GM18502 (cell line): ENCODE measurements around the gene XXYLT1.
A peak's percentile ranks its signal among the peaks of the same experiment; 100 is the strongest.

Experiments
- ATAC-seq: cut with Tn5 transposase; IDR thresholded peaks from one replicate; pipeline ENCODE4 v1.9.1; 2021; ENCODE audit warnings: mild to moderate bottlenecking; ENCODE audit not compliant: unreplicated experiment, poor library complexity

Gene XXYLT1

DNA sequence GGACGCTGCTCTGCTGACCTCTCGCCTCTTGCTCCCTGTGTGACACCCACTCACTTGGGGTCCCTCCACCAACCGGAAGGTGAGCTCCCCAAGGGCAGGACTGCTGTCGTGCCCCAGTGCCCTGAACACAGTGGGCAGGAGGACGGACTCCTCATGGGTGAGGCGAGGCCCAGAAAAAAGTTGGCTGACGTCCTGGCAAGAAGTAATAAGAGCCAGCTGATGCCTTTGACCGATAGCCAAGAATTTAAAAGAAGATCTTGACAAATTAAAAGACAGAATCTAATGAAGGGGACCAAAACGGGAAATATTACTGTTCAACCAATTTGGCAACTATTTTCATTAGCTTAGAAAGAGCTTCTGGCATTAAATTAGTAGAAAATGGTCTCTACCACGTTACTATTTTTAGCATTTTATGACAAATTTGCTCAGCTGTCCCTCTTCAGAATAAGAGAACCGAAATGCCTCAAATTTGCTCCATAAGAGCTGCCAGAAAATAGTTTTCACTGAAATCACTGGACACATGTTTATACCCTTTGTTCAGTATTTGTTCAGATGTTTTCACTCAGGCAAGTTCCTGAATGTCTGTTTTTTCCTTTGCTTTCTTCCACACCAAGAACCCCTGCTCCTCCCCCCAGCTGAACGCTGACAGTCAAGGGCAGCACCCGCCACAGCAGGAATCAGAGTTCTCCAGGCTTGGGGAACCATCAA, 60.5 kb downstream of the XXYLT1 start:
- ATAC-seq: no peak

DNA sequence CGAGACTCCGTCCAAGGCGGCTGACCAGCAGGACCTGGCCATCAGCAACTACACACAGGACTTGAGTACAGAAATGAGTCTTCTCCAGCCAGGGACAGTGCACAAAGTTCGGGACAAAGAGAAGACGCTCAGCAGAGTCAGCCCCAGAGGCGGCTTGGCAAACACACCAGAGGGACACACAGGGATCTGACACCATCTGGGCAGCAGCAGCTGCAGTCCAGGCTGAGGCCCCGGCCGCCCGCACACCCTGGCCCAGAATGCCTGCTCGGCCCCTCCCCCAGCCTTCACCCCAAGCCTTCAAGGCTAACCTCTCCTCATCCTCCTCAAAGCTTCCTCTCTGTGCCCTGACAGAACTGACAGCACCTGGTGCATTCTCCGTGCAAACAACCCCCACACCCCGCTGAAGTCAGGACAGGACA, 61.1 kb downstream of the XXYLT1 start:
- no peak for ATAC-seq

GRCh38 chr3:195209083-195209846, 61.7 kb downstream of the XXYLT1 start:
- ATAC-seq: no peak

GRCh38 chr3:195208631-195209030, 62.3 kb downstream of the XXYLT1 start:
- no peak for ATAC-seq

DNA sequence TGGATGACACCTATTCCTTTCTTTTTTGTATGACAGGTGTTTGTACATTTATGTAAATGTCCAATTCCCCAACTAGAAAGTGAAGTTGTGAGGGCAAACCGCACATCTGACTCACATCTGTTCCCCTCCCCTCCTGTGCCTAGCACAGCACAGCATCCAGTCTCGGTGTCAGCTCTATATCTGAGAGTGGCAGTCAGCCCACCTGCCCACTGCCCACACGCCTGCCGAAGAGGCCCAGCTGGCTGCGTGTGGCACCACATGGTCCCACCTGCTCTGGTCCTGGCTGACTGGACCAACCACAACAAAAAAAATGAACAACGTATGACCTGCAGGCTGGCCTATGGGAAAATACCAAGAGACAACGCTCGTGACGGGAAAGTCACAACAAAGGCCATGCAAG, 62.8 kb downstream of the XXYLT1 start:
- ATAC-seq: peak; percentile 95

- no peak for ATAC-seq
Observed at GRCh38 chr3:195207731-195208130, 63.2 kb downstream of the XXYLT1 start.

GRCh38 chr3:195207056-195207455, 63.9 kb downstream of the XXYLT1 start:
- no peak for ATAC-seq

GRCh38 chr3:195204360-195205163, 66.4 kb downstream of the XXYLT1 start:
- ATAC-seq: no peak

GRCh38 chr3:195203606-195204005, 67.4 kb downstream of the XXYLT1 start:
- ATAC-seq: no peak

DNA sequence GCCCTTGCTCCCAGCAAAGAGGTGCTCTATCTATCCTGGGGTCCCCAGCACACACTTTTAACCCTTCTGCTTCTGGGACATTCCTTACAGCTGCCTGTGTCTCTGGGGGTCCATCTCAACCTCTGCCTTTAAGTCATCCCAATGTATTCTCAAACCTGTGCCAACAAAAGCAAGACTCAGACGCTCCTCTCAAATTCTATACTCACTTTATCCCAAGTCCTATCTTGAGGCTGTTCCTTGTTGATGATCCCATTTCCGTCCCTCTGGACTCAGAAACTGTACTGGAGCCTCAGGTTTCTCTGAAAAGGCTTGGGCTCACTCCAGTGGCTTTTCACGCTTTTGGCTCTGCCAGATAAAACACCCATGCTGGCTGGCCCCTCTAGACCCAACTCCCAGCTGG, 69.7 kb downstream of the XXYLT1 start:
- ATAC-seq: no peak

DNA sequence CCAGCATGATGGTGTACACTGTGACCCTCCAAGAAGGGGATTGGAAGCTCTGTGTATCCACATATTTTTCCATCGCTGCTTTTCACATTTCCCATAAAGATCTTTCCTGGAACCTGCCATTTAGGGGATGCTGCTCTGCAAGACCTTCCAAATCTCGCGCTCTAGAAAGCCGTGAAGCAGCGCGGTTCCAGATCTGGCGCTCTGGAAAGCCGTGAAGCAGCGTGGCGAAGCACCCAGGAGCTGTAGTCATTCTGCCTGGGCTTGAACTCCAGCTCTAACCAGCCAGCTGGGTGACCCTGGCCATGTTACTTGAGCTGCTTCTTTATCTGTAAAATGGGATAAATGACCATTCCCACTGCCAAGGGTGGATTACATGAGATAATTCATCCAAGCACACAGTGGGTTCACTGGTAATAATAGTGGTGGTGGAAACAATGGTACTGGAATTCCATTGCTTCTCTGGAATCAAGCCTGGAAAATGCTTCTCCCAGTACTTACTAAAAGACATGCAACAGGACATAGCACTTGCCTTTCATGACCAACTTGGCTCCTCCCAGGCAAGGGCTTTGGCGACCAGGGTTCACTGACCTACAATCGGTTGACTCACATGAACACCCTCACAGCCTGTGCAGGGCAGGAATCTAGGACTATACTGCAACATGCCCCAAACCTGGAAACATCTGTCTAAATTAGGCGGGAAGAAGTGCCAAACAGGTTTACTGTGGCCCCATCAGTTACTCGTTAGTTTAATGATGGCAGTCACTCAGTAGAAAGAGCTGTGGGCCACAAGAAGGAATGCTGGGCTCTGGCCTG, 70.7 kb downstream of the XXYLT1 start:
- ATAC-seq: no peak

DNA sequence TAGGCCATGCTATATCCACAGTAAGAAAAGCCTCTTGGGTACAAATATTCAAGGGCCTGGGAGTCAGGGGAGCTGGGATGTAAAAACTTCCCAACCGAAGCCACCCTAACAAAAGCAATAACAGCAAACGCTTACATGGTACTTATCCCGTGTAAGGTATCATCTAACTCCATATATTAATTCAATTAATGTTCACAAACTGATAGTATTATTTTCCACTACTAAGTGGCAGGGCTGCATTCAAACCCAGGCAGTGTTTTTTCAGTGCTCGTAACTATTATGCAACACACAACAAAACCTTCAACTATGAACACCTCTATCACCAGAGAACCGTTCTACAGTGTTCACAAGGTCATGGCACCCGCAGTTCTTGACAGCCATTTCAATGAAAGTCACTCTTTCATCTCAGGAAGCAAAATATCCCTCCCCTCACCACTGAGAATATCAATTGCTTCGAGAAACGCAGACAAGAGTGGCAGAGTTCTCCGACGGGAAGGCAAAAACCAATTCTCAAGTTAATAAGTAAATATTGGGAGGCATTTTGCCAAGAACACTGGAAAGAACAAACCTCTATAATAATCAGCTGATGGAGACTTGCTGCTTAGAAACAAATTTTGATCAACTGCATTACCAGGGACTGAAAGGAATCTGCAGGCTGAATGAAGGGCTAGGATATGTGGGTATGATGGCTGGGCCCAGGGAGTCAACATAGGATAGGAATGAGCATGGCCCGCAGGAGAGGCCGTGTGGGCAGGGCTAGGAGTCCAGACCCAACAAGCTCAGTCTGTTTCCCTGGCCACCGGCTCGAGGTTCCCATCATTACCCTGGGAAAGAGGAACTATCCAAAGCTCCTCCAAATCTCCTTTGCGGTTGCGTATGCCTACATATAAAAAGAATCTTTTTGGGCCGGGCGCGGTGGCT, 72.3 kb downstream of the XXYLT1 start:
- ATAC-seq: no peak

DNA sequence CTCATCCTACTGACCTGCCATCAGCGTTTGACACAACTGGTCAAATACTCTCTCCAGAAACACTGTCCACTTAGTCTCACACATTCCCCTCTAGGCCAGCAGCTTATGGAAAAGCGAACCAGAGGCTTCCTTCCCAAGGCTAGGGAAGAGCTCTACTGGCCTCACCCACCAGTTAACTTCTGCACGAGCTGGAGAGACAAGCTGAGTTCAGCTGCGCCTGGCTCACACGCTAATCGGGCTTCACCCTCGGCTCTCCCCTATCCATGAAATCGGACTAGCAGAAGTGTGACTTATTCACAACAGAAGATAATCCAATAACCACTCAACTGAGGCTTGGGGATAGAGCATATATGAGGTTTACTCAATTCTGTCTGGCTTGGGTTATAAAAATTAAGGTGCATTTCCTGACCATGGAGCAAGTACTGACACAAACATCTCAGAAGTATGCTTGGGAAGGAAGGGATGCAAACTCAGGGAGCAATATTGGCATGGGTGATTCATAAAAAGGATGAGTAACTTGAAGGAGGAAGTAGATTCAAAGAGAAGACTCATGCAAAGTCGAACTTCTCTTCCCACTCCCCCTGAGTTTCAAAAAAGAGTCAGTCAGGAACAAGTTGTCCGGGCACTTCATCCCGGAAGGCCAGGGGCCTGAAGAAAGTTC, 73.1 kb downstream of the XXYLT1 start:
- no peak for ATAC-seq

DNA sequence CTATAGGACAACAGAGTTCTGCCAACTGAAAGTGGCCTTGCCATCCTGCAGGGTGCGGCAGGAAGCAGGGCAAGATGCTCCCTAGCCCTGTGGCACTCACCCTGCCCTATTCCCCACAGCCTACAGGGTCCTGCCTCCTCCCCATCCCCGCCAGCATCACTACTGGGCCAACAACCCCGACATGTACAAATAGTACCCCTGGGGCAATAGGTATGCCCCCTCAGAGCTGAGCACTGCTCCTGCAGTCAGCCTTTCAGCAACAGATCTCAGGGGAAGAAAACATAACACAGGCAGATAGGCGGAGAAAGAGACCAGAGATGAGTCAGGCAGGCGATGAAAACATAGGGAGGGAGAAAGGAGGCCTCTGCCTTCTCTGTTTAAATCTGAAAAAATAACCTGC, 74.7 kb downstream of the XXYLT1 start:
- ATAC-seq: no peak

DNA sequence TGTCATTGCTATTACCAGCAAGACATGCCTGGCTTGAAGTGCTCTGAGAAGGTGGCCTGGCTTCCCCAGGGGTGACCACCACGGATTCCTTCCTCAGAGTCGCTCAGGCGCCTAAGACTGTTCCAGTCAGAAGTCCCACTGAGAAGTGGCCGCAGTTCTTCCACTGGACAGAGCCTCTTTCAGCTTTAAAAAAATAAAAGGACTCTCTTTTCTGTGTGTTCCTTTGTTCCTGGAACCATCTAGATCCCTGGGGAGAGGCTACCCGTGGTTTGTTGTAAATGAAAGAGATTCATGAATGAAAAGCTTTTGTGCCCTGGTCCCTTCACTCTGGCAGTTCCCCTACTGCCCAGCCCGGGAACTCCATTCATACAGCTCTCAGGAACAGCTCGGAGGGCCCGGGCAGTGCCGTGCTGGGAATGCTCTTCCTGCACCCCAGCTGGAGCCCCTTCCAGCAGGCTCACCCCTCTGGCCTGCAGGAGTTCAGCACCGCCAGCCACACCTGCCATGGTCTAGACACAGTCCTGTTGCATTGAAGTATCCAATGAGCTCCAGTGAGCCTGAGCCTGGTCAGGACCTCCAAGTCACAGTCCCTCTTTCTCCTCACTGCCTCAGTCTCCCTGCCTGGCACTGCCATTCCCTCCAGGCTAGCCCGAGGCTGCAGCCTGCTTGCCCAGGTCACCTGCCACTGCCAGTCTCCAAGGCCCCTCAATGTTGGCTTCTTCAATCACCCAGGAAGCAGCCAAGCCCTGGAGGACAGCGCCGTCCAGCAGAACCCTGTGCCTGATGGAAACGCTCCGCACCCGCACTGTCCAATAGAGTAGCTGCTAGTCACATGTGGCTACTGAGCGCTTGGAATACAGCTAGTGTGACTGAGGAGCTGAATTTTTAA, 75.4 kb downstream of the XXYLT1 start:
- ATAC-seq: no peak

GRCh38 chr3:195194559-195195206, 76.3 kb downstream of the XXYLT1 start:
- ATAC-seq: no peak

DNA sequence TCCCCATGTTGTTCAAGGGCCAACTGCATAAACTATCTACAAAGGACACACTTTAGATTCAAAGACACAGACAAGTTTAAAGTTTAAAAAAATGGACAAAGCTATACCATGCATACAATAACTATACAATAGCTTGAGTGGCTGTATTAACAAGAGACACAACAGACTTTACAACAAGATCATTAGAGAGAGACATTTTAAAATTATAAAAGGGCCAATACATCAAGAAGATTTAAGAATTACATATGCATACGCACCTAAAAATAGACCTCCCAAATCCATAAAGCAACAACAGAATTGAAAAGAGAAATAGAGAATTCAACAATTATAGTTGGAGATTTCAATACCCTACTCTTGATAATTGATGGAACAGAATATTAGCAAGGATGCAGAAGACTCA, 79.4 kb downstream of the XXYLT1 start:
- ATAC-seq: no peak
